ENCODE results near the gene PSMG3. TPM values are rescaled to one million over a fixed set of nuclear protein-coding genes. Genes with fewer than 3 reads are reported as not detected.

Gene PSMG3
- total RNA-seq, 1 donor = 24.6 TPM

- peak overlapping the region; percentile 94 for H3K4me3 ChIP-seq (ENCODE audit: low read depth, low read length)
- no peak for DNase-seq (ENCODE audit: low read depth)
- no peak for TF ChIP-seq CTCF (IDR thresholded peaks at IDR 0.05; ENCODE audit: insufficient read depth, low read depth, low read length)
These were observed 396 bp downstream of the PSMG3 start for GRCh38 chr7:1569440-1569832.

- no peak for TF ChIP-seq CTCF (IDR thresholded peaks at IDR 0.05; ENCODE audit: insufficient read depth, low read depth, low read length)
- DNase-seq (ENCODE audit: low read depth) = peak; percentile 66
- H3K4me3 ChIP-seq (ENCODE audit: low read depth, low read length) = peak overlapping the region; percentile 94
These were observed 816 bp downstream of the PSMG3 start for GRCh38 chr7:1569016-1569415.

GRCh38 chr7:1567896-1568510, 1.8 kb downstream of the PSMG3 start:
- TF ChIP-seq CTCF (IDR thresholded peaks at IDR 0.05; ENCODE audit: insufficient read depth, low read depth, low read length) = no peak
- no peak overlapping the region for H3K4me3 ChIP-seq (ENCODE audit: low read depth, low read length)

GRCh38 chr7:1567049-1567771, 2.6 kb downstream of the PSMG3 start:
- H3K4me3 ChIP-seq (ENCODE audit: low read depth, low read length) = no peak overlapping the region
- TF ChIP-seq CTCF (IDR thresholded peaks at IDR 0.05; ENCODE audit: insufficient read depth, low read depth, low read length) = no peak
- peak; percentile 53 for DNase-seq (ENCODE audit: low read depth)

More at GRCh38 chr7:1567896-1568510, 1.8 kb downstream of the PSMG3 start:
- peak; percentile 72 for DNase-seq (ENCODE audit: low read depth)

GRCh38 chr7:1566687-1567048, 3.2 kb downstream of the PSMG3 start:
- DNase-seq (ENCODE audit: low read depth) = no peak
- H3K4me3 ChIP-seq (ENCODE audit: low read depth, low read length) = no peak overlapping the region
- no peak for TF ChIP-seq CTCF (IDR thresholded peaks at IDR 0.05; ENCODE audit: insufficient read depth, low read depth, low read length)

GRCh38 chr7:1564603-1565022, 5.2 kb downstream of the PSMG3 start:
- no peak overlapping the region for H3K4me3 ChIP-seq (ENCODE audit: low read depth, low read length)
- DNase-seq (ENCODE audit: low read depth) = peak; percentile 51
- TF ChIP-seq CTCF (IDR thresholded peaks at IDR 0.05; ENCODE audit: insufficient read depth, low read depth, low read length) = no peak

Measured in fibroblast of villous mesenchyme (primary cell).